ENCODE measurements around the gene ELK3. TPM values are rescaled to one million over a fixed set of nuclear protein-coding genes. Genes with fewer than 3 reads are reported as not detected.
"Not testable (repeated sequence)": the region's sequence is repeated elsewhere in the genome, so short reads cannot be mapped to it uniquely, and the experiment has no call there.

The ELK3 gene
- total and polyA plus RNA-seq, 4 donors: 9.1 to 68.5 (median 40.3) TPM

DNA sequence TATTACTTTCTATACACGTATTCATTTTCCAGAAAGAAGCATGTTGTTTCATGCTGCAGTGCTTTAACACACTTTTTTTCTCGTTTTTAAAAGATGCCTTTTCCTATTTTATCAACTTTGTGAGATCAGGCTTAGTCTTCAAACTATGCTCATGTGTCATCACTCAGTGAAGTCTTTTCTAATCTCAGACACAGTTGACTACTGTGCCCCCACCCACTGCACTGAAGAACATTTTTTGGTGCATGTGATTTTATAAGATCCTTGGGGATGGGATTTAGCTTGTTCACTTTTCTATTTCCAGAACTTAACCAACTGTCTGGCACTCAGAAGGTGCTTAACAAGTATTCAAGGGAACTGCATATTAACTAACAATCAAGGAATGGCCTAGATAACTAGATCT lies 120.5 kb downstream of the ELK3 start:
- no peak for DNase-seq
- Histone ChIP-seq H3K36me3 (ENCODE audit: control insufficient read depth in 4 of 4, insufficient read depth in 4 of 4, low read length in 4 of 4) (peaks cover 0 to 4% (median 2%) of the 10 kb centered on the region in 4 donors), H3K4me3 (no peak overlapping the region), H3K27me3 (ENCODE audit: control insufficient read depth in 3 of 3, insufficient read depth in 3 of 3, low read length in 2 of 3) (no peaks in the 10 kb centered on the region), H3K27ac (ENCODE audit: low read depth in 1 of 2, low read length in 1 of 2) (no peak overlapping the region), H3K9me3 (ENCODE audit: control insufficient read depth in 4 of 4, insufficient read depth in 3 of 4, low read length in 3 of 4) (peaks cover 0 to 2% (median 0%) of the 10 kb centered on the region in 4 donors), H3K9ac (ENCODE audit: insufficient read depth in 1 of 2, low read length in 2 of 2) (no peak overlapping the region), H3K4me1 (ENCODE audit: control insufficient read depth in 5 of 5, insufficient read depth in 5 of 5, low read length in 5 of 5) (peaks cover 0 to 8% (median 0%) of the 10 kb centered on the region in 5 donors)
- TF ChIP-seq, protein P1, sequence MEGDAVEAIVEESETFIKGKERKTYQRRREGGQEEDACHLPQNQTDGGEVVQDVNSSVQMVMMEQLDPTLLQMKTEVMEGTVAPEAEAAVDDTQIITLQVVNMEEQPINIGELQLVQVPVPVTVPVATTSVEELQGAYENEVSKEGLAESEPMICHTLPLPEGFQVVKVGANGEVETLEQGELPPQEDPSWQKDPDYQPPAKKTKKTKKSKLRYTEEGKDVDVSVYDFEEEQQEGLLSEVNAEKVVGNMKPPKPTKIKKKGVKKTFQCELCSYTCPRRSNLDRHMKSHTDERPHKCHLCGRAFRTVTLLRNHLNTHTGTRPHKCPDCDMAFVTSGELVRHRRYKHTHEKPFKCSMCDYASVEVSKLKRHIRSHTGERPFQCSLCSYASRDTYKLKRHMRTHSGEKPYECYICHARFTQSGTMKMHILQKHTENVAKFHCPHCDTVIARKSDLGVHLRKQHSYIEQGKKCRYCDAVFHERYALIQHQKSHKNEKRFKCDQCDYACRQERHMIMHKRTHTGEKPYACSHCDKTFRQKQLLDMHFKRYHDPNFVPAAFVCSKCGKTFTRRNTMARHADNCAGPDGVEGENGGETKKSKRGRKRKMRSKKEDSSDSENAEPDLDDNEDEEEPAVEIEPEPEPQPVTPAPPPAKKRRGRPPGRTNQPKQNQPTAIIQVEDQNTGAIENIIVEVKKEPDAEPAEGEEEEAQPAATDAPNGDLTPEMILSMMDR (IDR thresholded peaks at IDR 0.05; ENCODE audit: control extremely low read depth, extremely low read depth): no peak
- 77 to 85% methylated on average over 2 of the region's 2 CpGs for WGBS, 2 donors
- no peak for ATAC-seq (ENCODE audit: insufficient read depth, low FRiP score)

- DNase-seq; H3K9me3 ChIP-seq (ENCODE audit: control insufficient read depth in 4 of 4, insufficient read depth in 3 of 4, low read length in 3 of 4); ATAC-seq (ENCODE audit: insufficient read depth, low FRiP score); H3K27me3 ChIP-seq (ENCODE audit: control insufficient read depth in 3 of 3, insufficient read depth in 3 of 3, low read length in 2 of 3); H3K4me3 ChIP-seq; H3K36me3 ChIP-seq (ENCODE audit: control insufficient read depth in 4 of 4, insufficient read depth in 4 of 4, low read length in 4 of 4); H3K4me1 ChIP-seq (ENCODE audit: control insufficient read depth in 5 of 5, insufficient read depth in 5 of 5, low read length in 5 of 5); H3K27ac ChIP-seq (ENCODE audit: low read depth in 1 of 2, low read length in 1 of 2); H3K9ac ChIP-seq (ENCODE audit: insufficient read depth in 1 of 2, low read length in 2 of 2): not testable (repeated sequence)
- WGBS, 2 donors: 47 to 76% methylated on average over 29 to 32 of the region's 33 CpGs
Observed at GRCh38 chr12:96315741-96316481, 121.7 kb downstream of the ELK3 start.

GRCh38 chr12:96317801-96318200 lies 123.6 kb downstream of the ELK3 start:
- ATAC-seq (ENCODE audit: insufficient read depth, low FRiP score); DNase-seq; H3K27ac ChIP-seq (ENCODE audit: low read depth in 1 of 2, low read length in 1 of 2); H3K36me3 ChIP-seq (ENCODE audit: control insufficient read depth in 4 of 4, insufficient read depth in 4 of 4, low read length in 4 of 4); H3K4me3 ChIP-seq; H3K4me1 ChIP-seq (ENCODE audit: control insufficient read depth in 5 of 5, insufficient read depth in 5 of 5, low read length in 5 of 5); H3K27me3 ChIP-seq (ENCODE audit: control insufficient read depth in 3 of 3, insufficient read depth in 3 of 3, low read length in 2 of 3); H3K9me3 ChIP-seq (ENCODE audit: control insufficient read depth in 4 of 4, insufficient read depth in 3 of 4, low read length in 3 of 4); H3K9ac ChIP-seq (ENCODE audit: insufficient read depth in 1 of 2, low read length in 2 of 2): not testable (repeated sequence)
- 94 to 100% methylated on average over 1 to 2 of the region's 2 CpGs for WGBS, 2 donors

Small RNA genes lying within 50 kb of the gene (small RNA-seq; reads per million reads assigned to genes)
- gene RNU4-24P (ENCODE audit: low replicate concordance): not detected

Other genes starting within 250 kb of the ELK3 start
- 1 to 10 TPM; 2.3 to 6.1 TPM for gene HAL, start 198.0 kb upstream of the ELK3 start, total RNA-seq
- gene HAL, start 198.0 kb upstream of the ELK3 start, polyA plus RNA-seq: 1 to 10 TPM; 1.2 to 7.9 TPM
- gene LTA4H, start 158.8 kb upstream of the ELK3 start, total RNA-seq: 100 to 1,000 TPM; 168 to 262 TPM
- 100 to 1,000 TPM; 145 to 176 TPM for gene LTA4H, start 158.8 kb upstream of the ELK3 start, polyA plus RNA-seq
- gene CDK17, start 206.1 kb downstream of the ELK3 start, total RNA-seq: 100 to 1,000 TPM in 1 of 2 donors, 10 to 100 TPM in 1; 36.8 to 130 TPM
- 10 to 100 TPM; 13.7 to 21.4 TPM for gene CDK17, start 206.1 kb downstream of the ELK3 start, polyA plus RNA-seq